Ascending aorta (tissue), 2 donors: Measurements from ENCODE around the gene GGA1. TPM values are rescaled to one million over a fixed set of nuclear protein-coding genes. Genes with fewer than 3 reads are reported as not detected.
"Not testable (repeated sequence)": the region's sequence is repeated elsewhere in the genome, so short reads cannot be mapped to it uniquely, and the experiment has no call there.

Experiments
- DNase-seq, 2 donors: peaks; one replicate each; pipeline ENCODE4 v3.0.0-alpha.2; 2019; ENCODE audit warnings: low spot score in 2 of 2
- H3K27ac ChIP-seq, 2 donors: fragments of 200-600 bp; sonication (generic); one replicate each; pipeline ENCODE4 v1.5.1; 2016 to 2017; ENCODE audit warnings: mild to moderate bottlenecking in 1 of 2
- H3K27me3 ChIP-seq: fragments of 200-600 bp; sonication (generic); one replicate; pipeline ENCODE4 v1.5.1; 2017
- H3K36me3 ChIP-seq, 2 donors: fragments of 200-600 bp; sonication (generic); one replicate each; pipeline ENCODE4 v1.5.1; 2016
- H3K4me1 ChIP-seq, 2 donors: fragments of 200-600 bp; sonication (generic); one replicate each; pipeline ENCODE4 v1.5.1; 2016 to 2017; ENCODE audit warnings: mild to moderate bottlenecking in 1 of 2
- H3K4me3 ChIP-seq, 2 donors: fragments of 200-600 bp; sonication (generic); one replicate each; pipeline ENCODE4 v1.5.1; 2016 to 2017; ENCODE audit warnings: mild to moderate bottlenecking in 1 of 2
- H3K9me3 ChIP-seq, 2 donors: fragments of 200-600 bp; sonication (generic); one replicate each; pipeline ENCODE4 v1.5.1; 2016
- CTCF ChIP-seq, 3 experiments: fragments of 200-600 bp in 2 of 3; fragments of 450-650 bp in 1 of 3; sonication (generic) in 2 of 3; IDR thresholded peaks; one replicate each; pipeline ENCODE4 v1.5.1; 2016 to 2019; ENCODE audit warnings: antibody characterized with exemption in 3 of 3, mild to moderate bottlenecking in 1 of 3, moderate library complexity in 1 of 3
- intact Hi-C: fragments of 100-400 bp; cut with DNase I; formaldehyde crosslinking; loops from one replicate; pipeline ENCODE4 v1.15.1; 2023
- total RNA-seq: library from RNA; depleted of rRNA; stranded (reverse); fragments of >200 nt; gene quantifications from one replicate; pipeline ENCODE4 v1.1.0, GENCODE V29; 2016

The GGA1 gene
- total RNA-seq, 1 donor from 2014 or later: 53.5 TPM

GRCh38 chr22:37647317-37647716 is 38.7 kb downstream of the GGA1 start:
- Histone ChIP-seq H3K4me3 (no peak overlapping the region), H3K9me3 (no peaks in the 10 kb centered on the region), H3K4me1 (peaks cover 0 to 4% of the 10 kb centered on the region in 2 donors), H3K36me3 (no peaks in the 10 kb centered on the region), H3K27me3 (no peaks in the 10 kb centered on the region), H3K27ac (no peak overlapping the region)
- DNase-seq: no peak
- TF ChIP-seq CTCF (IDR thresholded peaks at IDR 0.05): no peak
- intact Hi-C loops: no loop called here

GRCh38 chr22:37647928-37648327 is 39.3 kb downstream of the GGA1 start:
- no peak for TF ChIP-seq CTCF (IDR thresholded peaks at IDR 0.05)
- Histone ChIP-seq H3K27ac (no peak overlapping the region), H3K9me3 (no peaks in the 10 kb centered on the region), H3K4me3 (no peak overlapping the region), H3K36me3 (no peaks in the 10 kb centered on the region), H3K4me1 (peaks cover 0 to 3% of the 10 kb centered on the region in 2 donors), H3K27me3 (no peaks in the 10 kb centered on the region)
- intact Hi-C loops: no loop called here
- DNase-seq: no peak

- no peak for DNase-seq
- intact Hi-C loops: no loop called here
Measured at GRCh38 chr22:37650463-37651136, 42.0 kb downstream of the GGA1 start.

GRCh38 chr22:37654563-37655251 is 46.1 kb downstream of the GGA1 start:
- Histone ChIP-seq H3K36me3 (no peaks in the 10 kb centered on the region), H3K27ac (no peak overlapping the region), H3K4me1 (peaks cover 11% of the 10 kb centered on the region in 2 donors), H3K27me3 (no peaks in the 10 kb centered on the region), H3K4me3 (no peak overlapping the region), H3K9me3 (no peaks in the 10 kb centered on the region)
- DNase-seq: no peak
- intact Hi-C loops: no loop called here
- no peak for TF ChIP-seq CTCF (IDR thresholded peaks at IDR 0.05)

More at GRCh38 chr22:37650463-37651136, 42.0 kb downstream of the GGA1 start:
- Histone ChIP-seq H3K4me1 (no peaks in the 10 kb centered on the region), H3K27me3 (no peaks in the 10 kb centered on the region), H3K36me3 (no peaks in the 10 kb centered on the region), H3K27ac (no peak overlapping the region), H3K9me3 (no peaks in the 10 kb centered on the region), H3K4me3 (no peak overlapping the region)
- TF ChIP-seq CTCF (IDR thresholded peaks at IDR 0.05): no peak

- H3K36me3 ChIP-seq: no peaks in the 10 kb centered on the region
- H3K9me3 ChIP-seq: no peaks in the 10 kb centered on the region
- H3K27ac ChIP-seq: no peak overlapping the region
- intact Hi-C loops: no loop called here
- TF ChIP-seq CTCF (IDR thresholded peaks at IDR 0.05): no peak
- no peak for DNase-seq
- no peaks in the 10 kb centered on the region for H3K27me3 ChIP-seq
- H3K4me1 ChIP-seq: peaks cover 11% of the 10 kb centered on the region in 2 donors
- H3K4me3 ChIP-seq: no peak overlapping the region
Measured at GRCh38 chr22:37655252-37655563, 46.6 kb downstream of the GGA1 start.

GRCh38 chr22:37656583-37656982 is 47.9 kb downstream of the GGA1 start:
- peaks cover 11 to 24% of the 10 kb centered on the region in 2 donors for H3K4me1 ChIP-seq
- H3K9me3 ChIP-seq, H3K27ac ChIP-seq, intact Hi-C loops, H3K36me3 ChIP-seq, DNase-seq, H3K27me3 ChIP-seq, H3K4me3 ChIP-seq: not testable (repeated sequence)
